IPS-20b (cell line): ENCODE data around the gene KCNE5.
"Not testable (repeated sequence)": the region's sequence is repeated elsewhere in the genome, so short reads cannot be mapped to it uniquely, and the experiment has no call there.

Source experiments
- H3K27ac ChIP-seq: one replicate; pipeline ENCODE4 v1.5.1; 2013; ENCODE audit warnings: low read length
- H3K27me3 ChIP-seq: 2 replicates; pipeline ENCODE4 v1.6.1; 2013; ENCODE audit warnings: mild to moderate bottlenecking, low read length, inconsistent platforms; ENCODE audit not compliant: insufficient read depth
- H3K36me3 ChIP-seq: 2 replicates; pipeline ENCODE4 v1.6.1; 2013; ENCODE audit warnings: low read depth, mild to moderate bottlenecking, inconsistent platforms, low read length, moderate library complexity; ENCODE audit not compliant: insufficient read depth
- H3K4me1 ChIP-seq: 2 replicates; pipeline ENCODE4 v1.6.1; 2013; ENCODE audit warnings: mild to moderate bottlenecking, control low read depth, inconsistent platforms, low read length, moderate library complexity; ENCODE audit not compliant: insufficient read depth
- H3K4me3 ChIP-seq: 2 replicates; pipeline ENCODE4 v1.5.1; 2013; ENCODE audit warnings: mild to moderate bottlenecking, low read length, inconsistent platforms
- H3K9ac ChIP-seq: 2 replicates; pipeline ENCODE4 v1.6.1; 2013; ENCODE audit warnings: low read depth, mild to moderate bottlenecking, inconsistent platforms, low read length, moderate library complexity
- H3K9me3 ChIP-seq: 2 replicates; pipeline ENCODE4 v1.6.1; 2013; ENCODE audit warnings: mild to moderate bottlenecking, low read depth, low read length, inconsistent platforms; ENCODE audit not compliant: insufficient read depth

KCNE5 gene

DNA sequence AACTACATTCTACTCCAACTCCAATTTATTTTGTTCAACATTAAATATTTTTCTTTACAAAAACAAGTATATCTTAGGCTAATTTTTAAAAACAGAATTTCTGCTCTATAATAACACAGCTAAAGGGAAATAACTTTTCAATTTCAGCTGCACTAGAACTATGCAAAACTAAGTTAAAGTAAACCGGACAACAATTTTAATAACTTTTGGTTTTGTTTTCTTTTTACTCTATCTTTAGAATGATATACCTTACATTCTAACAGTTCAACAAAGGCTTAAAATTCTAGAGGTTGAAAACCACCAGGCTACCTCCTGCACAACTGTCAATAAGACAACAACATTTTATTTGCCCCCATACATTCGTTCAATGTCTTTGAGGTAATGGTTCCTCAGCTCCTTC, 18.7 kb upstream of the KCNE5 start:
- H3K4me3 ChIP-seq, result no peak overlapping the region
- no peaks in the 10 kb centered on the region for H3K27me3 ChIP-seq
- H3K4me1 ChIP-seq, result no peaks in the 10 kb centered on the region
- H3K27ac ChIP-seq, result no peak overlapping the region
- H3K9me3 ChIP-seq, result no peaks in the 10 kb centered on the region
- H3K9ac ChIP-seq, result no peak overlapping the region
- no peaks in the 10 kb centered on the region for H3K36me3 ChIP-seq

DNA sequence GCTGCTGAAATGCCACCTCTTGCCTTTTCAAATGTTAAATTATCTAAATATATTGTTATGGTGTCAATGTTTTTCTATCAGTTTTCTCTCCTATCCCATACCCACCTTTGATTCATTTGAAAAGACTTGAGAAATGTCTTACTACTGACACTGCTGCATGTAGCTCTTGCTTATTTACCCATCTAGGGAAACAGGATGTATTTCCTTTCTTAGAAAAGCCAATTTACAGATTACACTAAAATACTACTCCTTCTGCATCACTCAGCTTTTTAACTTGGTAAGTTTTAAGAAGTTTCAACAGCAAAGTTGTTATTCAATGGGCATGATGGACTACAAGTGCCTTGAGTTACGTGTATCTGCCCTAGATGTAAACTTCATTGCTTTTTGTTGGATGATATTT, 13.2 kb upstream of the KCNE5 start:
- Histone ChIP-seq H3K9me3 (no peaks in the 10 kb centered on the region), H3K36me3 (no peaks in the 10 kb centered on the region), H3K27me3 (no peaks in the 10 kb centered on the region), H3K27ac (no peak overlapping the region), H3K4me3 (no peak overlapping the region), H3K4me1 (no peaks in the 10 kb centered on the region), H3K9ac (no peak overlapping the region)

DNA sequence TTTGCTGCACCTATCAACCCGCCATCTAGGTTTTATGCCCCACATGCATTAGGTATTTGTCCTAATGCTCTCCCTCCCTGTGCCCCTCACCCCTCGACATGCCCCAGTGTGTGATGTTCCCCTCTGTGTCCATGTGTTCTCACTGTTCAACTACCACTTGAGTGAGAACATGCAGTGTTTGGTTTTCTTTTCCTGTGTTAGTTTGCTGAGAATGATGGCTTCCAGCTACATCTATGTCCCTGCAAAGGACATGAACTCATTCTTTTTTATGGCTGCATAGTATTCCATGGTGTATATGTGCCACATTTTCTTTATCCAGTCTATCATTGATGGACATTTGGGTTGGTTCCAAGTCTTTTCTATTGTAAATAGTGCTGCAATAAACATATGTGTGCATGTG, 12.5 kb upstream of the KCNE5 start:
- not testable (repeated sequence) for H3K27me3 ChIP-seq, H3K27ac ChIP-seq, H3K9ac ChIP-seq, H3K9me3 ChIP-seq, H3K4me1 ChIP-seq, H3K4me3 ChIP-seq, H3K36me3 ChIP-seq

DNA sequence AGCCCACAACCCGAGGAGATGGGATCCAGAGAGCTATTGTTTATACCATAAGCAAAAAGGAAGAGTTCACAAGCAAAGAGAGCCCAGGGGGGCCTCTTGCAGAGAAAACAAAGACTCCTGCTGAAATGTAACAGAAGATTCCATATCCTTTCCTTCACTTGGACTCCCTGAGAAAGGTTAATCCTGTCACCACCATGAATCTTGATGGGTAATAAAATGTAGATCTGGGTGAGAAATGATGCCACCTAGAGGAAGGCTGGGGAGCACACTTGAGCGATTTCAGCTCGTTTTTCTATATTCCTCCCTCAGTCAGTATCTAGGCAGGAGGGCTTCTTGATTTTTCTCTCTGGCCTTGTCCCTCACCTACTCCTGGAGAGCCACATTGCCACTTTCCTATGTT, 10.2 kb upstream of the KCNE5 start:
- Histone ChIP-seq H3K4me3 (no peak overlapping the region), H3K9ac (no peak overlapping the region), H3K4me1 (no peaks in the 10 kb centered on the region), H3K9me3 (no peaks in the 10 kb centered on the region), H3K27me3 (no peaks in the 10 kb centered on the region), H3K27ac (no peak overlapping the region), H3K36me3 (no peaks in the 10 kb centered on the region)

DNA sequence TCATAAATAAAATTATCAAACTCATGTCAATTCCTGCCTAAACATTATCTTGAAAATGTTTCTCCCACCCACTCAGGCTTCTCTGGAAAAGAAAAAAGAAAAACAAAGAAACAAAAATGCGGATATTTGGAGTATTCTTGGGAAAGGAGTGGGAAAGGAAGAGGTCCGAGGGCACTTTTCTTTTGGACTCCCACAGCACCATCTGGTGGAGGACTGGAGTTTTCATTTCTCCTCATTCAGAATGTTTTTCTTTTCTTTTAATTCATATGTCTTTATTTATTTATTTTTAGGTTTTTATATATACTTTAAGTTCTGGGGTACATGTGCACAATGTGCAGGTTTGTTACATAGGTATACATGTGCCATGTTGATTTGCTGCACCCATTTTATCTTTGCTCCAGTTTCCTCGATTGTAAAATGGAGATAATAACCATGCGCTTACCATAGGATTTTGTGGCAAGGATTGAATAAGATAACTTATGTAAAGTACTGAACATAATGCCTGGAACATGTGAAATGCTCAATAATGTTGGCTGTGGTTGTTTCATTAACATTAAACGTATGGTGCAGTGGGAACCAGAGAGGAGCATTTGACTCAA, 8.0 kb upstream of the KCNE5 start:
- Histone ChIP-seq H3K27ac (no peak overlapping the region), H3K4me1 (no peaks in the 10 kb centered on the region)

DNA sequence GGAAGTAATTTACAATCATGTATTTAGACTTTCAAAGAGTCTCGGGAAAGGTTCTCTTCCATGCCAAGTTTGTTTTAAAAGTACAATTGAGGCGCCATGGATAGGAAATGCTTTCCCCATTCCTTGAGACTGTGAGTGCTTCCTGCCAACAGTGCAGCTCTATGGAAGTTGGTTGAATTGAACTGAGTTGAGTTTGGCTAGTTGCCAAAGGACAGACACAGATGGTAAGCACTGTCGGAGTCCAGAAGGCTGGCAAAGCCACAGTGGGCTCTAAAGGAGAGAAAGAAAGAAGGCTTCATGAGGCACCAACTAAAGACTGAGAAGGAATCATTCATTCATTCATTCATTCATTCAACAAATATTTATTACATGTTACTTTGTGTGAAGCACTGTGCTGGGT, 4.3 kb upstream of the KCNE5 start:
- H3K4me1 ChIP-seq, result no peaks in the 10 kb centered on the region
- H3K27me3 ChIP-seq, result peaks cover 10% of the 10 kb centered on the region; the same call in 1 of the 2 replicates
- no peaks in the 10 kb centered on the region for H3K36me3 ChIP-seq
- H3K27ac ChIP-seq, result no peak overlapping the region
- no peaks in the 10 kb centered on the region for H3K9me3 ChIP-seq
- H3K4me3 ChIP-seq, result no peak overlapping the region
- H3K9ac ChIP-seq, result no peak overlapping the region

More for the DNA sequence above, 8.0 kb upstream of the KCNE5 start:
- no peak overlapping the region for H3K9ac ChIP-seq
- no peaks in the 10 kb centered on the region for H3K27me3 ChIP-seq
- no peaks in the 10 kb centered on the region for H3K9me3 ChIP-seq
- no peak overlapping the region for H3K4me3 ChIP-seq
- H3K36me3 ChIP-seq, result no peaks in the 10 kb centered on the region

DNA sequence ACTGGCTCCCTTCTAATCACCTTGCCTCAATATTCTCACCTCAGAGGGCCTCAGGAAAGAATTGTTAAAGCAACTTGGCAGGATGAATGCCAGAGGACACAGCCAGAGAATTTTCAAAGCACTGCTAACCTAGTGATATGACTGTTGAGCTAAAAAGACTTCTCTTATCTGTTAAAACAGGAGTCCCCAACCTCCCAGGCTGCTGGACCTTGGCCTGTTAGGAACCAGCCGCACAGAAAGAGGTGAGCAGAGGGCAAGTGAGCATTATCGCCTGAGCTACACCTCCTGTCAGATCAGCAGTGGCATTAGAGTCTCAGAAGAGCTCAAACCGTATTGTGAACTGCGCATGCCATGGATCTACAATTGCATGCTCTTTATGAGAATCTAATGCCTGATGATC, 1.7 kb upstream of the KCNE5 start:
- Histone ChIP-seq H3K9me3 (no peaks in the 10 kb centered on the region), H3K4me1 (no peaks in the 10 kb centered on the region), H3K9ac (no peak overlapping the region), H3K27me3 (peaks cover 17% of the 10 kb centered on the region; the same call in 1 of the 2 replicates), H3K27ac (no peak overlapping the region), H3K4me3 (no peak overlapping the region), H3K36me3 (no peaks in the 10 kb centered on the region)

DNA sequence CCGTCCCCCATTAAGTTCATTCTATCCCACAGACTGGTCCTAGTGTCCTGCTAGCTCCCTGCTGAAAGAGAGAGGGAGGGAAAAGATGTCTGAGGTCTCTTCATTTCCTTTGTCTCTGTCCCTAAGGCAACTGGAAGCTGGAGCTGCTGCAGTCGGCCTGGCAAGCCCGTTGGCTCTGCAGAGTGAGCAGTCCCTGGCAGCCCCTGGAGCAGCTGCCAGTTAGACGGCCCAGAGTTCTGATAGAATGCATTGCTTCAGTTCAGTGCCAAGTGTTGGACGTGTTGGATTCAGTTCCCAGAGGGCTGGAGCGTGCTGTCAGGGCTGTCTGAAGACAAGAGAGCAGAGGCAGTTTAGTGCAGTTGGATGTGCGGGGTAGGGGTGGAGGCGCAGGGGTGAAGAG, 975 bp downstream of the KCNE5 start:
- Histone ChIP-seq H3K27me3 (peaks cover 17% of the 10 kb centered on the region; the same call in 1 of the 2 replicates), H3K4me3 (no peak overlapping the region), H3K27ac (no peak overlapping the region), H3K36me3 (no peaks in the 10 kb centered on the region), H3K9me3 (no peaks in the 10 kb centered on the region), H3K9ac (no peak overlapping the region), H3K4me1 (no peaks in the 10 kb centered on the region)

DNA sequence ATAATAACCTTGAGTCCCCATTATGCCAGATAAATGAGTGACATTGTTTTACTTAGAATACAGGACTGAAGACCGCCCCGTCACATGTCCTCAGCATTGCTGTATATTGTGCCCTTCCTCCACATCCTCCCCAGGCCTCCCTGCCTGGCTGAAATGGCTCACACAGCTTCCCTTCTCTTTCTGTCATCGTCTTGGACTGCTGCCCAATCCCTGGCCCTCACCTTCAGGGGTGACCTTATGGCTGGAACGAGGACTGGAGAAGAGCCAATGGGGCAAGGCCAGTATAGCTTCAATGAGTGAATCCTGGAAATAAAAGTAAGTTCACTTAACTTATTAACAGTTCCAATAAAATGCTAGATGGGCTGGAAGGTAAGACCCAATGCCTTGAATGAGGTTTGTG, 2.7 kb downstream of the KCNE5 start:
- Histone ChIP-seq H3K27me3 (peaks cover 17% of the 10 kb centered on the region; the same call in 1 of the 2 replicates), H3K27ac (no peak overlapping the region), H3K4me1 (no peaks in the 10 kb centered on the region), H3K9ac (no peak overlapping the region), H3K36me3 (no peaks in the 10 kb centered on the region), H3K9me3 (no peaks in the 10 kb centered on the region), H3K4me3 (no peak overlapping the region)

DNA sequence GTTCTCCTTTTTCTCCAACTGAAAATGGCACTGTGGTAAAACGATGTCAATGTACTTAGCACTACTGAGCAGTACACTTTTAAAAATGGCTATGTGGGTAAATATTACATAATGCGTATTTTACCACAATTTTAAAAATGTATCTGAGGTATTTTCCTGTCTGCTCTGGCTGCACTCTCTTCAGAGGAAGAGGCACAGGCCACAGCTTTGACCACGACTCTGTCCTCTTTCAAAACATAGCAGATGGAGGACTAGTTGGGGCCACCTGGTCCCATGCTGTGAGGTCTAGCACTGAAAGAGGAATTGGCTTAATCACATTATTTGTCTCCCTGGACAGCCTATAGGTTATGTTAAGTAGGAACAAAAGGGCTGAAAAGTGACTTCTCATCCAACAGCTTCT, 5.2 kb downstream of the KCNE5 start:
- H3K4me3 ChIP-seq, result no peak overlapping the region
- H3K27me3 ChIP-seq, result peaks cover 9% of the 10 kb centered on the region; the same call in 1 of the 2 replicates
- no peaks in the 10 kb centered on the region for H3K9me3 ChIP-seq
- H3K4me1 ChIP-seq, result no peaks in the 10 kb centered on the region
- H3K9ac ChIP-seq, result no peak overlapping the region
- no peaks in the 10 kb centered on the region for H3K36me3 ChIP-seq
- no peak overlapping the region for H3K27ac ChIP-seq

DNA sequence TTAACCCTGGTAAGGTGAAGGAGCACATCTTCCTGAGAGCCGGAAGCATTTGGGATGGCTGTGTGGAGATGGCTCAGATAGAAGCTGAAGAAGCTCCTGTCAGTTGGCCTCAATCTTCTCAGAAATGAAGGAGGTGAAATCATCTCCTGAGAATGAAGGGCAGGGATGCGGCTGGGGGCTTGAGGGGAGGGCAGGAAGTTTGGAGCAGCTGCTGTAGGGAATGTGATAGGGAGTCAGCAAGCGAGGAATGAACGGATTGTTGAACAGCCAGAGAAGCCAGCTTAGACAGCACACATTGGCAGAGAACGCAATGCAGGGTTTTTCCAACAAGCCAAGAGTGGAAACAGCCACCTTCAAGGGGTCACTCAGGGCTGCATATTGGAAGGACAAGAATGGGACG, 10.0 kb downstream of the KCNE5 start:
- Histone ChIP-seq H3K27me3 (no peaks in the 10 kb centered on the region), H3K4me1 (no peaks in the 10 kb centered on the region), H3K9ac (no peak overlapping the region), H3K9me3 (no peaks in the 10 kb centered on the region), H3K4me3 (no peak overlapping the region), H3K27ac (no peak overlapping the region), H3K36me3 (no peaks in the 10 kb centered on the region)

DNA sequence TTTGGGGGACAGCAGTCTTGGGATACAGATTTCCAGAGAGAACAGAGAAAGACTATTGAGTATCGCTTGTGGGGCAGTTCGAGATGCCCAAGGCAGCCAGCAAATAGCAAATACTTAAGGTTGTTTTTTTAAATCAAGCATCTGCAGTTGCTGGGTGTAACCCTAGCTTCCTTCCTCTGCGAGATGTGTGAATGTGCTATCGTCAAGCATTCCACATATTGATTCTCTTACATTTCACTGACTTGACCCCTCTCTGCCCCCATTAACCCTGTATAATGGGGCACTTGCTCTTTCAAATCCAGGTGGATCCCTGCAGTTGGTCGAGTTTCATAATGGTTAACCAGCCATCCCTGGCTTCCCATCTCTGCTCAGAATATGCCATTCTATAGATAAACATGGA, 23.5 kb downstream of the KCNE5 start:
- no peaks in the 10 kb centered on the region for H3K9me3 ChIP-seq
- H3K4me3 ChIP-seq, result no peak overlapping the region
- H3K27me3 ChIP-seq, result peaks cover 15% of the 10 kb centered on the region; the same call in 1 of the 2 replicates
- H3K4me1 ChIP-seq, result no peaks in the 10 kb centered on the region; the same call in 1 of the 2 replicates
- H3K27ac ChIP-seq, result no peak overlapping the region
- H3K9ac ChIP-seq, result no peak overlapping the region
- no peaks in the 10 kb centered on the region for H3K36me3 ChIP-seq
